ENCODE measurements around the gene CRHR2.

CRHR2 gene

DNA sequence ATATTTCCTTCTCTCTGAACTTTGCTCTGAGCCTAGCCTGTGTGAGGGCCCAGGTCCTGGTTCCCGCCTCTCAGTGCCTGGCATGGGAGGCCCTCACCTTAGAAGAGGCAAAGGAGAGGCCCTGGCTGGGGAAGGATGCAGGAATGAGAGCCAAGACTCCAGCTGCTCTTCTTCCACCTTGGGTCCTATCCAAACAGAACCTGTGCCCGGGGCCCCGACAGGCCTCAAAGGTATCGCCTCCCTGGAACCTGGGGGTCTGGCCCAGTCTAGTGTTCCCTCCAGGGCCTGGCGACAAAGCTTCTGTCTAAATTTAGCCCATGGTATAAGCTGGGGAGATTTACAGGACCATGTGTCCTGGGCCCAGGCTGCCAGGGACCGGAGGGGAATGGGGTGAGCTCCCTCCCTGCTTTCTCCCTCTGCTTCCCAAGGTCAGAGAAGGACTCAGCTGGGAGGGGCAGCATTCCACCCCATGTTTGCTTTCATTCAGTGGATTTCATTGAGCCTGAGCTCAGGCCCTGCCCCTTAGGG, 12.0 kb upstream of the CRHR2 start:
- TF ChIP-seq, protein P1, sequence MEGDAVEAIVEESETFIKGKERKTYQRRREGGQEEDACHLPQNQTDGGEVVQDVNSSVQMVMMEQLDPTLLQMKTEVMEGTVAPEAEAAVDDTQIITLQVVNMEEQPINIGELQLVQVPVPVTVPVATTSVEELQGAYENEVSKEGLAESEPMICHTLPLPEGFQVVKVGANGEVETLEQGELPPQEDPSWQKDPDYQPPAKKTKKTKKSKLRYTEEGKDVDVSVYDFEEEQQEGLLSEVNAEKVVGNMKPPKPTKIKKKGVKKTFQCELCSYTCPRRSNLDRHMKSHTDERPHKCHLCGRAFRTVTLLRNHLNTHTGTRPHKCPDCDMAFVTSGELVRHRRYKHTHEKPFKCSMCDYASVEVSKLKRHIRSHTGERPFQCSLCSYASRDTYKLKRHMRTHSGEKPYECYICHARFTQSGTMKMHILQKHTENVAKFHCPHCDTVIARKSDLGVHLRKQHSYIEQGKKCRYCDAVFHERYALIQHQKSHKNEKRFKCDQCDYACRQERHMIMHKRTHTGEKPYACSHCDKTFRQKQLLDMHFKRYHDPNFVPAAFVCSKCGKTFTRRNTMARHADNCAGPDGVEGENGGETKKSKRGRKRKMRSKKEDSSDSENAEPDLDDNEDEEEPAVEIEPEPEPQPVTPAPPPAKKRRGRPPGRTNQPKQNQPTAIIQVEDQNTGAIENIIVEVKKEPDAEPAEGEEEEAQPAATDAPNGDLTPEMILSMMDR (IDR thresholded peaks at IDR 0.05; ENCODE audit: low read depth, low read length): no peak
- H3K4me3 ChIP-seq (ENCODE audit: low read depth, low read length): no peak overlapping the region
- in situ Hi-C loops (cut with HindIII; ENCODE audit: low sequenced_read_pairs): no loop called here
- no peak for DNase-seq (ENCODE audit: low read depth, low spot score)

DNA sequence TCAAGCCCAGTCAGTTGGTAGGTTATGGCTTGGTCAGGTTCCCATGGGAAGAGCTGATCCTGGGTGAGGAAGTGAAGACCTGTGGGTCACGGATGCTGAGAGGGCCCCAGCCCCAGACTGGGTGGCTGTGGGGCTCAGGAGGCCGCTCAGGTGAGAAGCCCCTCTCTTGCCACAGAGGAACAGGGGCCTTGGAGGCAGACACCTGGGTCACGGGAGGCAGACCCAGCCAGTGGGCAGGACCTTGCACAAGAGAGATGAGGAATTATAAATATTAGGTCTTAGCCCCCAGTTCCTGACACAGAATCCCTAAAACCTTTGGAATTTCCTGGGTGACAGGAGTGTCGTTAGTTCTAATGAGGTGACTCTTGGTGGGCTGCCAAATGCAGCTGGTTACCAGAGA, 10.6 kb upstream of the CRHR2 start:
- in situ Hi-C loops (cut with HindIII; ENCODE audit: low sequenced_read_pairs): no loop called here
- no peak for DNase-seq (ENCODE audit: low read depth, low spot score)
- H3K4me3 ChIP-seq (ENCODE audit: low read depth, low read length): no peak overlapping the region
- TF ChIP-seq, protein P1 (IDR thresholded peaks at IDR 0.05; ENCODE audit: low read depth, low read length): no peak

DNA sequence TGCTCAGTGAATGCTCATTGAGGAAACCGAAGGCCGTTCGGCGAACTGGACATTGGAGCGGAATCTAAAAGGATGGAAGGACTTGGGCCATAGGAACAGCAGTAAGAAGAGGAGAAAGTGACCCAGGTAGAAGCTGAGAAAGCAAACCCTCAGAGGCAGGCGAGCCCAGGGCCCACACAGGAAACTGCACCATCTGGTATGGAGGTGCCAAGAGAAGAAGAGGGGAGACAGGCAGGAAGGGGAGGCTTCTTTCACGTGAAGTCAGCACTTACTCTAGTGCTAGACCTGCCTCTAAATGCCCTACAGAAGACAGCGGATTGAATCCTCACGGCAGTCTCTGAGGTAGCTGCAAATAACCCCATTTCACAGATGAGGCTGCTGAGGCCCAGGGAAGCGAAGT, 10.2 kb upstream of the CRHR2 start:
- H3K4me3 ChIP-seq (ENCODE audit: low read depth, low read length): no peak overlapping the region
- no peak for DNase-seq (ENCODE audit: low read depth, low spot score)
- TF ChIP-seq, protein P1 (IDR thresholded peaks at IDR 0.05; ENCODE audit: low read depth, low read length): no peak
- in situ Hi-C loops (cut with HindIII; ENCODE audit: low sequenced_read_pairs): no loop called here

DNA sequence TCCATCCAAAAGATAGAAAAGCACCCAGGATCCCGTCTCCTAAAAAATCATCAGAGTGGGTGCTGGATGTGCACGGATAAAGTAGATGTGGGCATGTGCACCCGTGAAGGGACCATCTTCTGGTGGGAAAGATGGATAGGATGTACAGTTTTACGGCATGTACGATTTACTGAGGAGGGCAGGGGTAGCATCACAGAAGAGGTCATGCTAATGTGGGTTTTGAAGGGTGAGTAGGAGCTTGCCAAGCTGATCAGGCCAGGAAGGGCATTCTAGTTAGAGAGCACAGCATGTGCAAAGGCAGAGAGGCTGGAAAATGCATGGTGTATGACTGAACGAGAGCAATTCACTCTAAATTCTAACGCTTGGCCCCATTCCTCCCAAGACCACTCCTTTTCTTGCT, 7.8 kb upstream of the CRHR2 start:
- TF ChIP-seq, protein P1 (IDR thresholded peaks at IDR 0.05; ENCODE audit: low read depth, low read length): no peak
- in situ Hi-C loops (cut with HindIII; ENCODE audit: low sequenced_read_pairs): no loop called here
- no peak overlapping the region for H3K4me3 ChIP-seq (ENCODE audit: low read depth, low read length)
- no peak for DNase-seq (ENCODE audit: low read depth, low spot score)

DNA sequence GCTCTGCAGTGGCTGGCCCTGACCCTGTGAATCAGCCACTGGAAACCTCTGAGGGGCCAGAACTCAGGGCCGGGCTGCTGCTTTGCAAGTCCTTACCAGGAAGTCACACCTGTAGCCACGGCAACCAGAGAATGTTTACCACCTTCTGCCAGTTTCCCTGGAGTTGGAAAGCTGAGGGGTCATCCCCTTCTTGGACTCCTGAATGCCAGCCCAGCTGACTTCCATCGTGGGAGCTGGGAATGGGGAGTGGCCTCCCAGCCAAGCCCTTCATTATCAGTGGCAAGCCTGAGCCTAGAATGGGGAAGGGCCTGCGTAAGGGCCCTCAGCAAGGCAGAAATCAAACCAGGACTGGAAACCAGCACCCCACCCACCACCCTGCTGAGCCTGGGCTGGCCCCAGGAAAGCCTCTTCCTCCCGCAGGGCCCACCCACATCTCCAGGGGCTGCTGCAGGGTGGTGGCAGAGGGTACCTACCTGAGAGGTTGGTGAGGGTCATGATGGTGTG, 6.5 kb upstream of the CRHR2 start:
- TF ChIP-seq, protein P1 (IDR thresholded peaks at IDR 0.05; ENCODE audit: low read depth, low read length): no peak
- no peak for DNase-seq (ENCODE audit: low read depth, low spot score)
- in situ Hi-C loops (cut with HindIII; ENCODE audit: low sequenced_read_pairs): no loop called here
- H3K4me3 ChIP-seq (ENCODE audit: low read depth, low read length): no peak overlapping the region

DNA sequence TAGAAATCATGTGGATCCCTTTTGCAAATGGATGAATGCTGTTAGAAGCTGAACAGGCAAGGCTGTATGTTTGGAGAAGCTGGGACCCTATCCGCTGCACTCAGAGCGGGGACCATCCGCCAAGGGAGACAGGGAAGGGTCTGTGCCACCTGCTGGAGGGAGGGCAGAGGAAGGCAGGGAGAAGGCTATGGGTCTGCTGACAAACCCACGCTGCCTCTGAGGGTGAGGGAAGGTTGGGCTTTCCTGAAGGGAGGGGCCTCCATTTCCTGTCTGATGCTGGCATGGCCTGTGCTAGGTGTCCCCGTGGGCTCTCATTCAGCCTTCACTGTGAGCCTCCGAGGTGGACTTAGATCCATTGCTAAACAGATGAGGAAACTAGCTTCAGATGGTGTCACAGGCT, 5.3 kb upstream of the CRHR2 start:
- no peak overlapping the region for H3K4me3 ChIP-seq (ENCODE audit: low read depth, low read length)
- no peak for DNase-seq (ENCODE audit: low read depth, low spot score)
- in situ Hi-C loops (cut with HindIII; ENCODE audit: low sequenced_read_pairs): no loop called here
- TF ChIP-seq, protein P1 (IDR thresholded peaks at IDR 0.05; ENCODE audit: low read depth, low read length): no peak

DNA sequence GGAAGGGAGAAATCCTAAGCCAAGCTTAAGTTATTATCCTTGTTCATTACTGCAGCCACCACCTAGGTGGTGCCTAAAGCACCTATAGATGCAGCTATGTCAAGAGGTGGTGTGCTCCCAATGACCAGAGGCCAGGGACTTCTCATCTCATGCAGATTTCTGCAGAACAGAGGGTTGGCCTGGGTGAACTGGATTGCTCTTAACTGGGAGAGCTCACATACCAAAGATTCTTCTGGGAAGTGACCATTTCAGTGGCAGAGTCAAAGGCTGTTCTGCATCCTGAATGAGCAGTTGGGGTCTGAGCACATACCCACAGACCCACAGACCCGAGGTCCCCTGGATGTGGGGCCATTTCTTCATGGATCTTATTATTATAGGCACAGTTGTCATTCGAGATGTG, 2.1 kb upstream of the CRHR2 start:
- in situ Hi-C loops (cut with HindIII; ENCODE audit: low sequenced_read_pairs): no loop called here

More for the DNA sequence above, 2.1 kb upstream of the CRHR2 start:
- no peak overlapping the region for H3K4me3 ChIP-seq (ENCODE audit: low read depth, low read length)
- no peak for DNase-seq (ENCODE audit: low read depth, low spot score)
- TF ChIP-seq, protein P1 (IDR thresholded peaks at IDR 0.05; ENCODE audit: low read depth, low read length): no peak
